H9 (cell line): ENCODE measurements around the gene TEC. TPM values are rescaled to one million over a fixed set of nuclear protein-coding genes. Genes with fewer than 3 reads are reported as not detected.

Source experiments
- DNase-seq: peaks from one replicate; pipeline ENCODE4 v3.0.0-alpha.2; 2017
- H2AFZ ChIP-seq: one replicate; pipeline ENCODE4 v1.6.1; 2013; ENCODE audit warnings: mild to moderate bottlenecking, low read length, control low read depth, moderate library complexity
- H2AK5ac ChIP-seq: 2 replicates; pipeline ENCODE4 v1.6.1; 2013; ENCODE audit warnings: low read length, control low read depth, mixed read lengths; ENCODE audit not compliant: insufficient read length
- H2BK120ac ChIP-seq: one replicate; pipeline ENCODE4 v1.6.1; 2013; ENCODE audit warnings: low read depth, mild to moderate bottlenecking, low read length, control low read depth, inconsistent platforms; ENCODE audit not compliant: poor library complexity, severe bottlenecking
- H2BK12ac ChIP-seq: 2 replicates; pipeline ENCODE4 v1.6.1; 2013; ENCODE audit warnings: low read length, control low read depth, mixed read lengths, low read depth; ENCODE audit not compliant: insufficient read length
- H2BK15ac ChIP-seq: 2 replicates; pipeline ENCODE4 v1.6.1; 2013; ENCODE audit warnings: low read depth, low read length, control low read depth
- H2BK20ac ChIP-seq: one replicate; pipeline ENCODE4 v1.6.1; 2013; ENCODE audit warnings: low read depth, mild to moderate bottlenecking, low read length, control low read depth, inconsistent platforms; ENCODE audit not compliant: poor library complexity, severe bottlenecking
- H2BK5ac ChIP-seq: 2 replicates; pipeline ENCODE4 v1.6.1; 2013; ENCODE audit warnings: low read length, control low read depth, mixed read lengths; ENCODE audit not compliant: insufficient read length
- H3K14ac ChIP-seq: 2 replicates; pipeline ENCODE4 v1.6.1; 2013; ENCODE audit warnings: low read length, control low read depth; ENCODE audit not compliant: insufficient read depth
- H3K18ac ChIP-seq: 2 replicates; pipeline ENCODE4 v1.6.1; 2013; ENCODE audit warnings: low read depth, mild to moderate bottlenecking, mixed read lengths, low read length, control low read depth; ENCODE audit not compliant: insufficient read length
- H3K23ac ChIP-seq: 2 replicates; pipeline ENCODE4 v1.6.1; 2013; ENCODE audit warnings: low read length, control low read depth, mixed read lengths, low read depth; ENCODE audit not compliant: insufficient read length
- H3K23me2 ChIP-seq: 2 replicates; pipeline ENCODE4 v1.6.1; 2013; ENCODE audit warnings: low read depth, mild to moderate bottlenecking, mixed read lengths, low read length, control low read depth; ENCODE audit not compliant: insufficient read length, poor library complexity, severe bottlenecking
- H3K27ac ChIP-seq: 2 replicates; pipeline ENCODE4 v1.5.1; 2013; ENCODE audit warnings: low read length, control low read depth, mixed read lengths, low read depth; ENCODE audit not compliant: insufficient read length
- H3K27me3 ChIP-seq: 2 replicates; pipeline ENCODE4 v1.6.1; 2013; ENCODE audit warnings: low read length, control low read depth, inconsistent platforms; ENCODE audit not compliant: insufficient read depth
- H3K4ac ChIP-seq: 2 replicates; pipeline ENCODE4 v1.6.1; 2013; ENCODE audit warnings: low read depth, mild to moderate bottlenecking, control low read depth, inconsistent platforms, low read length, moderate library complexity
- H3K4me1 ChIP-seq: 2 replicates; pipeline ENCODE4 v1.6.1; 2013; ENCODE audit warnings: low read length, control low read depth, inconsistent platforms; ENCODE audit not compliant: insufficient read depth
- H3K4me2 ChIP-seq: 2 replicates; pipeline ENCODE4 v1.6.1; 2013; ENCODE audit warnings: low read length, control low read depth, mixed read lengths; ENCODE audit not compliant: insufficient read length, insufficient read depth
- H3K56ac ChIP-seq: 2 replicates; pipeline ENCODE4 v1.6.1; 2013; ENCODE audit warnings: low read depth, mild to moderate bottlenecking, mixed read lengths, low read length, control low read depth; ENCODE audit not compliant: insufficient read length
- H3K79me1 ChIP-seq: 2 replicates; pipeline ENCODE4 v1.6.1; 2013; ENCODE audit warnings: low read depth, mild to moderate bottlenecking, moderate library complexity, low read length, control low read depth, inconsistent platforms; ENCODE audit not compliant: insufficient read depth, poor library complexity, severe bottlenecking
- H3K79me2 ChIP-seq: 2 replicates; pipeline ENCODE4 v1.6.1; 2013; ENCODE audit warnings: low read length, control low read depth, inconsistent platforms; ENCODE audit not compliant: insufficient read depth
- H3K9ac ChIP-seq: 2 replicates; pipeline ENCODE4 v1.6.1; 2013; ENCODE audit warnings: low read length, control low read depth, mixed read lengths; ENCODE audit not compliant: insufficient read length; ENCODE audit errors: extremely low read depth
- H3K9me3 ChIP-seq: one replicate; pipeline ENCODE4 v1.6.1; 2013; ENCODE audit warnings: low read depth, low read length, inconsistent platforms; ENCODE audit not compliant: control insufficient read depth
- H3T11ph ChIP-seq: one replicate; pipeline ENCODE4 v1.6.1; 2013; ENCODE audit warnings: mild to moderate bottlenecking, low read length, control low read depth, inconsistent platforms
- H4K20me1 ChIP-seq: one replicate; pipeline ENCODE4 v1.6.1; 2013; ENCODE audit not compliant: control insufficient read depth, insufficient read length, insufficient read depth
- H4K5ac ChIP-seq: 2 replicates; pipeline ENCODE4 v1.6.1; 2013; ENCODE audit warnings: low read depth, mild to moderate bottlenecking, mixed read lengths, low read length, control low read depth; ENCODE audit not compliant: insufficient read length
- H4K8ac ChIP-seq: replicated peaks from 2 replicates; pipeline ENCODE4 v1.6.1; 2013; ENCODE audit warnings: low read length, control low read depth, mixed read lengths, low read depth; ENCODE audit not compliant: insufficient read length
- H4K91ac ChIP-seq: 2 replicates; pipeline ENCODE4 v1.6.1; 2013; ENCODE audit warnings: low read depth, mild to moderate bottlenecking, moderate library complexity, mixed read lengths, low read length, control low read depth; ENCODE audit not compliant: insufficient read length
- H3K27ac Mint-ChIP-seq, 3 experiments: 2 replicates in 2 of 3; 3 replicates in 1 of 3; pipeline ENCODE4 v1.8.0; 2020 to 2021; ENCODE audit warnings: mixed read lengths in 3 of 3, mild to moderate bottlenecking in 1 of 3, moderate library complexity in 1 of 3
- H3K27me3 Mint-ChIP-seq: 2 replicates; pipeline ENCODE4 v1.8.0; 2021; ENCODE audit warnings: low read depth, mild to moderate bottlenecking, moderate library complexity, mixed read lengths
- H3K36me3 Mint-ChIP-seq, 3 experiments: 2 replicates in 2 of 3; 3 replicates in 1 of 3; pipeline ENCODE4 v1.8.0; 2020 to 2021; ENCODE audit warnings: low read depth in 3 of 3, mixed read lengths in 3 of 3; ENCODE audit not compliant: insufficient read depth in 1 of 3
- H3K4me1 Mint-ChIP-seq, 2 experiments: 2 replicates each; pipeline ENCODE4 v1.8.0; 2020; ENCODE audit warnings: mixed read lengths in 2 of 2
- H3K4me3 Mint-ChIP-seq, 2 experiments: 2 replicates in 1 of 2; 3 replicates in 1 of 2; pipeline ENCODE4 v1.8.0; 2020 to 2021; ENCODE audit warnings: mild to moderate bottlenecking in 2 of 2, mixed read lengths in 2 of 2, moderate library complexity in 1 of 2
- H3K9me3 Mint-ChIP-seq, 2 experiments: 2 replicates in 1 of 2; 3 replicates in 1 of 2; pipeline ENCODE4 v1.8.0; 2020; ENCODE audit warnings: mild to moderate bottlenecking in 2 of 2, mixed read lengths in 2 of 2, moderate library complexity in 1 of 2
- CTCF ChIP-seq: fragments of 200-600 bp; sonication (generic); conservative IDR thresholded peaks from 3 replicates; pipeline ENCODE4 v1.8.0; 2021; ENCODE audit warnings: antibody characterized with exemption, mild to moderate bottlenecking
- WGBS: extraction: QIAGEN DNeasy Blood & Tissue Kit; methylation state at CpG from one replicate; pipeline ENCODE4 v1.1.7; 2013; ENCODE audit warnings: missing lambda C conversion rate, low lambda C conversion rate, mixed read lengths; ENCODE audit not compliant: insufficient read length; ENCODE audit errors: extremely low coverage; 5-methylcytosine and 5-hydroxymethylcytosine counted together
- total RNA-seq: library from RNA; stranded (reverse); gene quantifications from 2 replicates; pipeline ENCODE4 v1.2.1, GENCODE V29; 2021

Gene TEC
- total RNA-seq, 1 experiment from 2014 or later: 1.8 TPM

DNA sequence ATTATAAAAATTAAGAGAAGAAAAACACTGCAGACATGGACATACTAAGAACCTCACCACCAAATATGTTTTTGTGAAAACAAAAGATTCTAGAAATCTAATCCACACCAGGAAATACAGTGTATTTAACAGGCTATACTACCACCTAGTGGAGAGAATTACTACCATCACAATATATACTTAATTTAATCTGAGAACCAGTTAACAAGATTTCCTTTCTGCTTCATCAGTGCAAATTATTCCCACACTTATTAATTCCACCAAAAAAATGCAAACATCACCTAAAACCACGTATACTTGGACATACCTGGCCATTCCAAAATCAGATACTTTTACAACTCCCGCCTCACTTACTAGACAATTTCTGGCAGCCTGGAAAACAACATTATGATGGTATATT is 128.6 kb downstream of the TEC start:
- Mint-ChIP-seq H3K27ac (no peak overlapping the region), H3K27me3 (no peaks in the 10 kb centered on the region), H3K9me3 (no peaks in the 10 kb centered on the region), H3K4me1 (no peaks in the 10 kb centered on the region), H3K36me3 (no peaks in the 10 kb centered on the region; a peak in 2 of 7 replicates), H3K4me3 (no peak overlapping the region)
- no peak overlapping the region for H3K9ac ChIP-seq
- no peaks in the 10 kb centered on the region for H3K9me3 ChIP-seq
- H3K4me1 ChIP-seq: no peaks in the 10 kb centered on the region
- H2BK15ac ChIP-seq: no peak overlapping the region
- no peak overlapping the region for H2AFZ ChIP-seq
- no peaks in the 10 kb centered on the region for H3K27me3 ChIP-seq
- no peaks in the 10 kb centered on the region for H3K23me2 ChIP-seq
- no peak overlapping the region for H3K56ac ChIP-seq
- H2BK5ac ChIP-seq: no peak overlapping the region
- no peak overlapping the region for H3K27ac ChIP-seq
- no peak overlapping the region for H3K18ac ChIP-seq
- H3K79me1 ChIP-seq: no peaks in the 10 kb centered on the region
- no CpG with 5 or more reads among the region's 2 CpGs for WGBS
- no peak for DNase-seq
- H3K79me2 ChIP-seq: no peaks in the 10 kb centered on the region
- no peak overlapping the region for H3T11ph ChIP-seq
- no peaks in the 10 kb centered on the region for H4K20me1 ChIP-seq
- H3K4me2 ChIP-seq: no peak overlapping the region
- no peak overlapping the region for H4K8ac ChIP-seq
- no peak overlapping the region for H2BK20ac ChIP-seq
- no peak overlapping the region for H2BK12ac ChIP-seq
- no peak overlapping the region for H3K14ac ChIP-seq
- H3K23ac ChIP-seq: no peak overlapping the region
- peak; percentile 77 for TF ChIP-seq CTCF
- H4K91ac ChIP-seq: no peak overlapping the region
- H4K5ac ChIP-seq: no peak overlapping the region
- H2BK120ac ChIP-seq: no peak overlapping the region
- H3K4ac ChIP-seq: no peak overlapping the region
- H2AK5ac ChIP-seq: no peak overlapping the region
